GM12892 (cell line): ENCODE data around the gene WAC.

Experiments
- POLR2A ChIP-seq: IDR thresholded peaks from 2 replicates; pipeline ENCODE4 v1.6.1; 2011; ENCODE audit warnings: low read depth, low read length, control low read depth
- TAF1 ChIP-seq: IDR thresholded peaks from 2 replicates; pipeline ENCODE4 v1.6.1; 2011; ENCODE audit warnings: low read depth, mild to moderate bottlenecking, control low read depth, low read length, borderline replicate concordance

DNA sequence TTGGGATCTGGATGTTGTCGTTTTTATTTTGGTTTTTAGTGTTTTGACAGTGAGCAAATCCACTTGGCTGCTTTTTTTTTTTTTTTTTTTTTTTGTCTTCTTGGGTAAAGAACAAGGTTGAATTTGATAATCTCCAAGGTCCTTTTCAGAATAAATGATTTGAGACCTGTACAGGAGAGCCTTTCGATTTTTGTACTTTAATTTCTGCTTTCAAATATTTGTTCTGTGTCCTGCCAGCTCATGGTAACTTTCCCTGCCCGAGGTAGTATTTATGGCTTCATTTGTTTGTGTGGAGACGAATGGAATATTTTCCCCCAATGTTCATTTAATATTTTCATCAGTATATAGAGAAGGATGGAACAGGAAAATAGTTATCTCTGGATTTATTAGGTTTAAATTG is 19.9 kb downstream of the WAC start:
- TF ChIP-seq POLR2A (no peak), TAF1 (no peak)
